Measurements from ENCODE around the gene CNST. TPM values are rescaled to one million over a fixed set of nuclear protein-coding genes. Genes with fewer than 3 reads are reported as not detected.
"Not testable (repeated sequence)": the region's sequence is repeated elsewhere in the genome, so short reads cannot be mapped to it uniquely, and the experiment has no call there.

The CNST gene
- total RNA-seq, 2 experiments from 2014 or later, result 26.9 to 30.4 TPM

GRCh38 chr1:246577082-246577719 is 10.9 kb downstream of the CNST start:
- no peak for DNase-seq
- CTCF ChIA-PET, result interaction anchor here (0.8 kb wide), 1 partner anchor 27 kb away, joined by 3 read pairs; no protein-coding TSS in a partner anchor
- H3K27ac Mint-ChIP-seq, result no peak overlapping the region
- H3K4me3 Mint-ChIP-seq, result no peak overlapping the region
- H3K4me1 Mint-ChIP-seq (ENCODE audit: low read depth), result peaks cover 35% of the 10 kb centered on the region
- H3K27me3 Mint-ChIP-seq (ENCODE audit: low read depth), result no peaks in the 10 kb centered on the region
- H3K36me3 Mint-ChIP-seq (ENCODE audit: low read depth), result peaks cover 22% of the 10 kb centered on the region
- POLR2A ChIA-PET, result no interaction called here
- ATAC-seq, result no peak
- H3K9me3 Mint-ChIP-seq (ENCODE audit: insufficient read depth), result no peaks in the 10 kb centered on the region

- peaks cover 33% of the 10 kb centered on the region for H3K4me1 Mint-ChIP-seq (ENCODE audit: low read depth)
- no peak for ATAC-seq
- POLR2A ChIA-PET, result no interaction called here
Observed at GRCh38 chr1:246577720-246578106, 11.5 kb downstream of the CNST start.

GRCh38 chr1:246579818-246580217 is 13.6 kb downstream of the CNST start:
- H3K9me3 Mint-ChIP-seq (ENCODE audit: insufficient read depth), result no peaks in the 10 kb centered on the region
- ATAC-seq (no peak), DNase-seq (no peak)
- peaks cover 31% of the 10 kb centered on the region for H3K4me1 Mint-ChIP-seq (ENCODE audit: low read depth)
- no peak overlapping the region for H3K27ac Mint-ChIP-seq
- H3K36me3 Mint-ChIP-seq (ENCODE audit: low read depth), result peaks cover 27% of the 10 kb centered on the region
- ChIA-PET POLR2A (no interaction called here), CTCF (interaction anchor here (1.3 kb wide), 1 partner anchor 116 kb away, joined by 3 read pairs; no protein-coding TSS in a partner anchor)
- no peak overlapping the region for H3K4me3 Mint-ChIP-seq
- H3K27me3 Mint-ChIP-seq (ENCODE audit: low read depth), result no peaks in the 10 kb centered on the region

More at GRCh38 chr1:246577720-246578106, 11.5 kb downstream of the CNST start:
- H3K36me3 Mint-ChIP-seq (ENCODE audit: low read depth), result peaks cover 22% of the 10 kb centered on the region
- no peak overlapping the region for H3K4me3 Mint-ChIP-seq
- no peaks in the 10 kb centered on the region for H3K27me3 Mint-ChIP-seq (ENCODE audit: low read depth)
- H3K9me3 Mint-ChIP-seq (ENCODE audit: insufficient read depth), result no peaks in the 10 kb centered on the region
- peak overlapping the region; percentile 6 for H3K27ac Mint-ChIP-seq
- DNase-seq, result no peak
- CTCF ChIA-PET, result interaction anchor here (0.7 kb wide), 1 partner anchor 9 kb away, joined by 3 read pairs; no protein-coding TSS in a partner anchor

GRCh38 chr1:246580497-246581370 is 14.5 kb downstream of the CNST start:
- no peak for DNase-seq
- Mint-ChIP-seq H3K9me3 (ENCODE audit: insufficient read depth) (no peaks in the 10 kb centered on the region), H3K27ac (no peak overlapping the region), H3K4me1 (ENCODE audit: low read depth) (peaks cover 29% of the 10 kb centered on the region), H3K4me3 (no peak overlapping the region), H3K27me3 (ENCODE audit: low read depth) (no peaks in the 10 kb centered on the region), H3K36me3 (ENCODE audit: low read depth) (peaks cover 22% of the 10 kb centered on the region)
- CTCF ChIA-PET, result no interaction called here
- POLR2A ChIA-PET, result no interaction called here
- ATAC-seq, result no peak

- Mint-ChIP-seq H3K4me1 (ENCODE audit: low read depth) (peaks cover 18% of the 10 kb centered on the region), H3K36me3 (ENCODE audit: low read depth) (peaks cover 17% of the 10 kb centered on the region), H3K27ac (no peak overlapping the region), H3K9me3 (ENCODE audit: insufficient read depth) (no peaks in the 10 kb centered on the region), H3K27me3 (ENCODE audit: low read depth) (no peaks in the 10 kb centered on the region), H3K4me3 (no peak overlapping the region)
- DNase-seq, result no peak
- CTCF ChIA-PET, result interaction anchor here (1.0 kb wide), 1 partner anchor 12 kb away, joined by 3 read pairs; no protein-coding TSS in a partner anchor
- no peak for ATAC-seq
- POLR2A ChIA-PET, result no interaction called here
Observed at GRCh38 chr1:246582301-246583055, 16.2 kb downstream of the CNST start.

- DNase-seq, result no peak
- ChIA-PET POLR2A (no interaction called here), CTCF (no interaction called here)
- Mint-ChIP-seq H3K36me3 (ENCODE audit: low read depth) (peaks cover 14% of the 10 kb centered on the region), H3K4me1 (ENCODE audit: low read depth) (peaks cover 13% of the 10 kb centered on the region), H3K27me3 (ENCODE audit: low read depth) (no peaks in the 10 kb centered on the region), H3K27ac (no peak overlapping the region), H3K9me3 (ENCODE audit: insufficient read depth) (no peaks in the 10 kb centered on the region), H3K4me3 (no peak overlapping the region)
- no peak for ATAC-seq
Observed at GRCh38 chr1:246583056-246583440, 16.8 kb downstream of the CNST start.

GRCh38 chr1:246583448-246584185 is 17.4 kb downstream of the CNST start:
- ChIA-PET POLR2A (no interaction called here), CTCF (no interaction called here)
- no peak for DNase-seq
- ATAC-seq, result no peak
- Mint-ChIP-seq H3K9me3 (ENCODE audit: insufficient read depth) (no peaks in the 10 kb centered on the region), H3K4me3 (no peak overlapping the region), H3K27ac (no peak overlapping the region), H3K36me3 (ENCODE audit: low read depth) (peaks cover 15% of the 10 kb centered on the region), H3K27me3 (ENCODE audit: low read depth) (no peaks in the 10 kb centered on the region), H3K4me1 (ENCODE audit: low read depth) (peaks cover 11% of the 10 kb centered on the region)

- ATAC-seq (no peak), DNase-seq (no peak)
- POLR2A ChIA-PET, result no interaction called here
- peaks cover 7% of the 10 kb centered on the region for H3K9me3 Mint-ChIP-seq (ENCODE audit: insufficient read depth)
- H3K27ac Mint-ChIP-seq, result no peak overlapping the region
- peaks cover 16% of the 10 kb centered on the region for H3K4me1 Mint-ChIP-seq (ENCODE audit: low read depth)
- CTCF ChIA-PET, result no interaction called here
- no peaks in the 10 kb centered on the region for H3K27me3 Mint-ChIP-seq (ENCODE audit: low read depth)
- no peak overlapping the region for H3K4me3 Mint-ChIP-seq
- peaks cover 33% of the 10 kb centered on the region for H3K36me3 Mint-ChIP-seq (ENCODE audit: low read depth)
Observed at GRCh38 chr1:246587032-246587431, 20.8 kb downstream of the CNST start.

- Mint-ChIP-seq H3K36me3 (ENCODE audit: low read depth) (peaks cover 36% of the 10 kb centered on the region), H3K27me3 (ENCODE audit: low read depth) (no peaks in the 10 kb centered on the region), H3K4me1 (ENCODE audit: low read depth) (peaks cover 16% of the 10 kb centered on the region), H3K4me3 (no peak overlapping the region), H3K9me3 (ENCODE audit: insufficient read depth) (peaks cover 7% of the 10 kb centered on the region), H3K27ac (no peak overlapping the region)
- ChIA-PET POLR2A (no interaction called here), CTCF (no interaction called here)
- DNase-seq (no peak), ATAC-seq (no peak)
Observed at GRCh38 chr1:246587606-246588005, 21.4 kb downstream of the CNST start.

- H3K9me3 Mint-ChIP-seq (ENCODE audit: insufficient read depth), result peaks cover 7% of the 10 kb centered on the region
- H3K27ac Mint-ChIP-seq, result no peak overlapping the region
- no peak for ATAC-seq
- H3K4me3 Mint-ChIP-seq, result no peak overlapping the region
- POLR2A ChIA-PET, result no interaction called here
- no peak for DNase-seq
- CTCF ChIA-PET, result no interaction called here
- H3K27me3 Mint-ChIP-seq (ENCODE audit: low read depth), result no peaks in the 10 kb centered on the region
- H3K4me1 Mint-ChIP-seq (ENCODE audit: low read depth), result peaks cover 13% of the 10 kb centered on the region
- H3K36me3 Mint-ChIP-seq (ENCODE audit: low read depth), result peaks cover 38% of the 10 kb centered on the region
Observed at GRCh38 chr1:246588159-246588721, 22.0 kb downstream of the CNST start.

GRCh38 chr1:246589919-246590318 is 23.7 kb downstream of the CNST start:
- H3K36me3 Mint-ChIP-seq (ENCODE audit: low read depth), result peaks cover 33% of the 10 kb centered on the region
- POLR2A ChIA-PET; H3K27ac Mint-ChIP-seq; H3K27me3 Mint-ChIP-seq (ENCODE audit: low read depth); CTCF ChIA-PET; H3K9me3 Mint-ChIP-seq (ENCODE audit: insufficient read depth); DNase-seq; H3K4me3 Mint-ChIP-seq; ATAC-seq; H3K4me1 Mint-ChIP-seq (ENCODE audit: low read depth): not testable (repeated sequence)

Data from activated CD8-positive, alpha-beta T cell treated with anti-CD3 and anti-CD28 coated beads, Interleukin-2, amount 10 ng/mL, durations not matched to agents 7 days and 5 days (primary cell).